GM21717 (cell line): ENCODE results near the gene INHBB.
"Not testable (repeated sequence)": the region's sequence is repeated elsewhere in the genome, so short reads cannot be mapped to it uniquely, and the experiment has no call there.

Source experiments
- ATAC-seq: cut with Tn5 transposase; IDR thresholded peaks from one replicate; pipeline ENCODE4 v1.9.1; 2021; ENCODE audit warnings: mild to moderate bottlenecking, moderate library complexity; ENCODE audit not compliant: unreplicated experiment

INHBB gene

GRCh38 chr2:120378605-120379004 lies 32.7 kb downstream of the INHBB start:
- no peak for ATAC-seq

GRCh38 chr2:120379916-120380893 lies 34.3 kb downstream of the INHBB start:
- no peak for ATAC-seq

- no peak for ATAC-seq
These were observed 35.3 kb downstream of the INHBB start for GRCh38 chr2:120381192-120381591.

- ATAC-seq = no peak
These were observed 35.7 kb downstream of the INHBB start for GRCh38 chr2:120381661-120382060.

- no peak for ATAC-seq
These were observed 36.7 kb downstream of the INHBB start for GRCh38 chr2:120382541-120383144.

- no peak for ATAC-seq
These were observed 37.3 kb downstream of the INHBB start for GRCh38 chr2:120383191-120383590.

GRCh38 chr2:120383631-120384340 lies 37.9 kb downstream of the INHBB start:
- ATAC-seq = no peak

- no peak for ATAC-seq
These were observed 38.8 kb downstream of the INHBB start for GRCh38 chr2:120384486-120385354.

- ATAC-seq = no peak
These were observed 39.6 kb downstream of the INHBB start for GRCh38 chr2:120385355-120386127.

- ATAC-seq = no peak
These were observed 42.5 kb downstream of the INHBB start for GRCh38 chr2:120388222-120389035.

GRCh38 chr2:120389036-120389391 lies 43.1 kb downstream of the INHBB start:
- no peak for ATAC-seq

- no peak for ATAC-seq
These were observed 44.6 kb downstream of the INHBB start for GRCh38 chr2:120390381-120391055.

- ATAC-seq = not testable (repeated sequence)
These were observed 45.4 kb downstream of the INHBB start for GRCh38 chr2:120391382-120391781.

GRCh38 chr2:120391911-120392665 lies 46.2 kb downstream of the INHBB start:
- no peak for ATAC-seq

- no peak for ATAC-seq
These were observed 47.0 kb downstream of the INHBB start for GRCh38 chr2:120392923-120393322.

GRCh38 chr2:120393456-120393855 lies 47.5 kb downstream of the INHBB start:
- no peak for ATAC-seq

GRCh38 chr2:120394764-120395163 lies 48.8 kb downstream of the INHBB start:
- no peak for ATAC-seq
